C4-2B (cell line): ENCODE results near the gene SLC25A15.

Experiments
- ZFX ChIP-seq: fragments of 450-650 bp; IDR thresholded peaks from 2 replicates; pipeline ENCODE4 v1.6.1; 2017
- TF ChIP-seq, protein P1 (sequence below): fragments of 450-650 bp; conservative IDR thresholded peaks from 2 replicates; pipeline ENCODE4 v1.5.1; 2017; ENCODE audit warnings: mild to moderate bottlenecking

DNA sequence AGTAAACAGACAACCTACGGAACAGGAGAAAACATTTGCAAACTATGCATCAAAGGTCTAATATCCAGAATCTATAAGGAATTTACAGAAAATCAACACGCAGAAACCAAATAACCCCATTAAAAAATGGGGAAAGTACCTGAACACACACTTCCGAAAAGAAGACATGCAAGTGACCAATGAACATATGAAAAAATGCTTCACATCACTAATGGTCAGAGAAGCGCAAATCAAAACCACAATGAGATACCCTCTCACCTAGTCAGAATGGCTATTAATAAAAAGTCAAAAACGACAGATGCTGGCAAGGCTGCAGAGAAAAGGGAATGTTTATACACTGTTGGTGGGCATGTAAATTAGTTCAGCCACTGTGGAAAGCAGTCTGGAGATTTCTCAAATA, 29.5 kb downstream of the SLC25A15 start:
- TF ChIP-seq, protein P1, sequence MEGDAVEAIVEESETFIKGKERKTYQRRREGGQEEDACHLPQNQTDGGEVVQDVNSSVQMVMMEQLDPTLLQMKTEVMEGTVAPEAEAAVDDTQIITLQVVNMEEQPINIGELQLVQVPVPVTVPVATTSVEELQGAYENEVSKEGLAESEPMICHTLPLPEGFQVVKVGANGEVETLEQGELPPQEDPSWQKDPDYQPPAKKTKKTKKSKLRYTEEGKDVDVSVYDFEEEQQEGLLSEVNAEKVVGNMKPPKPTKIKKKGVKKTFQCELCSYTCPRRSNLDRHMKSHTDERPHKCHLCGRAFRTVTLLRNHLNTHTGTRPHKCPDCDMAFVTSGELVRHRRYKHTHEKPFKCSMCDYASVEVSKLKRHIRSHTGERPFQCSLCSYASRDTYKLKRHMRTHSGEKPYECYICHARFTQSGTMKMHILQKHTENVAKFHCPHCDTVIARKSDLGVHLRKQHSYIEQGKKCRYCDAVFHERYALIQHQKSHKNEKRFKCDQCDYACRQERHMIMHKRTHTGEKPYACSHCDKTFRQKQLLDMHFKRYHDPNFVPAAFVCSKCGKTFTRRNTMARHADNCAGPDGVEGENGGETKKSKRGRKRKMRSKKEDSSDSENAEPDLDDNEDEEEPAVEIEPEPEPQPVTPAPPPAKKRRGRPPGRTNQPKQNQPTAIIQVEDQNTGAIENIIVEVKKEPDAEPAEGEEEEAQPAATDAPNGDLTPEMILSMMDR = no peak
- no peak for TF ChIP-seq ZFX
